ENCODE data around the gene DEPDC1B.
"Not testable (repeated sequence)": the region's sequence is repeated elsewhere in the genome, so short reads cannot be mapped to it uniquely, and the experiment has no call there.

The DEPDC1B gene

GRCh38 chr5:60587312-60587711 is 112.7 kb downstream of the DEPDC1B start:
- ATAC-seq, H3K27me3 Mint-ChIP-seq, H3K4me3 Mint-ChIP-seq, H3K9me3 Mint-ChIP-seq, H3K36me3 Mint-ChIP-seq, H3K27ac Mint-ChIP-seq: not testable (repeated sequence)
- peaks cover 14% of the 10 kb centered on the region for H3K4me1 Mint-ChIP-seq

- peaks cover 3% of the 10 kb centered on the region for H3K9me3 Mint-ChIP-seq
- H3K27me3 Mint-ChIP-seq, result no peaks in the 10 kb centered on the region
- no peak overlapping the region for H3K27ac Mint-ChIP-seq
- no peaks in the 10 kb centered on the region for H3K36me3 Mint-ChIP-seq
- H3K4me3 Mint-ChIP-seq, result no peak overlapping the region
- peaks cover 14% of the 10 kb centered on the region for H3K4me1 Mint-ChIP-seq
- no peak for ATAC-seq
Measured at GRCh38 chr5:60586307-60586901, 113.6 kb downstream of the DEPDC1B start.

- Mint-ChIP-seq H3K4me1 (peaks cover 14% of the 10 kb centered on the region), H3K27ac (no peak overlapping the region), H3K27me3 (no peaks in the 10 kb centered on the region), H3K9me3 (peaks cover 3% of the 10 kb centered on the region), H3K4me3 (no peak overlapping the region), H3K36me3 (no peaks in the 10 kb centered on the region)
- ATAC-seq, result no peak
Measured at GRCh38 chr5:60585618-60586017, 114.3 kb downstream of the DEPDC1B start.

GRCh38 chr5:60584304-60584703 is 115.7 kb downstream of the DEPDC1B start:
- Mint-ChIP-seq H3K9me3 (peaks cover 3% of the 10 kb centered on the region), H3K27ac (no peak overlapping the region), H3K4me3 (no peak overlapping the region), H3K4me1 (peaks cover 14% of the 10 kb centered on the region), H3K36me3 (no peaks in the 10 kb centered on the region), H3K27me3 (no peaks in the 10 kb centered on the region)
- no peak for ATAC-seq

- no peak for ATAC-seq
- peaks cover 14% of the 10 kb centered on the region for H3K4me1 Mint-ChIP-seq
- no peak overlapping the region for H3K4me3 Mint-ChIP-seq
- no peaks in the 10 kb centered on the region for H3K27me3 Mint-ChIP-seq
- peaks cover 3% of the 10 kb centered on the region for H3K9me3 Mint-ChIP-seq
- no peak overlapping the region for H3K27ac Mint-ChIP-seq
- no peaks in the 10 kb centered on the region for H3K36me3 Mint-ChIP-seq
Measured at GRCh38 chr5:60583616-60584015, 116.3 kb downstream of the DEPDC1B start.

GRCh38 chr5:60578315-60578714 is 121.7 kb downstream of the DEPDC1B start:
- no peak overlapping the region for H3K27ac Mint-ChIP-seq
- H3K9me3 Mint-ChIP-seq, result peaks cover 26% of the 10 kb centered on the region
- ATAC-seq, result no peak
- peaks cover 8% of the 10 kb centered on the region for H3K4me1 Mint-ChIP-seq
- no peak overlapping the region for H3K4me3 Mint-ChIP-seq
- peaks cover 12% of the 10 kb centered on the region for H3K36me3 Mint-ChIP-seq
- no peaks in the 10 kb centered on the region for H3K27me3 Mint-ChIP-seq

- H3K36me3 Mint-ChIP-seq, result peaks cover 12% of the 10 kb centered on the region
- no peak for ATAC-seq
- no peaks in the 10 kb centered on the region for H3K27me3 Mint-ChIP-seq
- H3K27ac Mint-ChIP-seq, result no peak overlapping the region
- H3K4me3 Mint-ChIP-seq, result no peak overlapping the region
- H3K4me1 Mint-ChIP-seq, result peaks cover 8% of the 10 kb centered on the region
- H3K9me3 Mint-ChIP-seq, result peaks cover 23% of the 10 kb centered on the region
Measured at GRCh38 chr5:60577116-60577515, 122.8 kb downstream of the DEPDC1B start.

GRCh38 chr5:60576425-60576824 is 123.5 kb downstream of the DEPDC1B start:
- peaks cover 8% of the 10 kb centered on the region for H3K4me1 Mint-ChIP-seq
- H3K27ac Mint-ChIP-seq, result no peak overlapping the region
- H3K9me3 Mint-ChIP-seq, result peaks cover 23% of the 10 kb centered on the region
- no peak for ATAC-seq
- H3K4me3 Mint-ChIP-seq, result no peak overlapping the region
- no peaks in the 10 kb centered on the region for H3K27me3 Mint-ChIP-seq
- H3K36me3 Mint-ChIP-seq, result peaks cover 12% of the 10 kb centered on the region

- no peaks in the 10 kb centered on the region for H3K4me1 Mint-ChIP-seq
- ATAC-seq, result no peak
- H3K27ac Mint-ChIP-seq, result no peak overlapping the region
- peaks cover 13% of the 10 kb centered on the region for H3K9me3 Mint-ChIP-seq
- H3K36me3 Mint-ChIP-seq, result no peaks in the 10 kb centered on the region
- H3K27me3 Mint-ChIP-seq, result no peaks in the 10 kb centered on the region
- H3K4me3 Mint-ChIP-seq, result no peak overlapping the region
Measured at GRCh38 chr5:60568646-60569045, 131.3 kb downstream of the DEPDC1B start.

- H3K36me3 Mint-ChIP-seq, result no peaks in the 10 kb centered on the region
- ATAC-seq, result no peak
- no peaks in the 10 kb centered on the region for H3K4me1 Mint-ChIP-seq
- no peaks in the 10 kb centered on the region for H3K27me3 Mint-ChIP-seq
- H3K4me3 Mint-ChIP-seq, result no peak overlapping the region
- H3K9me3 Mint-ChIP-seq, result peaks cover 12% of the 10 kb centered on the region
- H3K27ac Mint-ChIP-seq, result no peak overlapping the region
Measured at GRCh38 chr5:60563696-60564324, 136.2 kb downstream of the DEPDC1B start.

- not testable (repeated sequence) for H3K36me3 Mint-ChIP-seq, H3K27ac Mint-ChIP-seq, H3K9me3 Mint-ChIP-seq, ATAC-seq, H3K4me3 Mint-ChIP-seq, H3K27me3 Mint-ChIP-seq, H3K4me1 Mint-ChIP-seq
Measured at GRCh38 chr5:60553291-60553690, 146.7 kb downstream of the DEPDC1B start.

GRCh38 chr5:60551829-60552228 is 148.1 kb downstream of the DEPDC1B start:
- Mint-ChIP-seq H3K9me3 (peaks cover 5% of the 10 kb centered on the region), H3K27me3 (no peaks in the 10 kb centered on the region), H3K36me3 (no peaks in the 10 kb centered on the region), H3K4me3 (no peak overlapping the region), H3K4me1 (peaks cover 5% of the 10 kb centered on the region), H3K27ac (no peak overlapping the region)
- no peak for ATAC-seq

- H3K27me3 Mint-ChIP-seq, result no peaks in the 10 kb centered on the region
- peaks cover 2% of the 10 kb centered on the region for H3K9me3 Mint-ChIP-seq
- no peak overlapping the region for H3K4me3 Mint-ChIP-seq
- no peak overlapping the region for H3K27ac Mint-ChIP-seq
- no peak for ATAC-seq
- peaks cover 5% of the 10 kb centered on the region for H3K4me1 Mint-ChIP-seq
- H3K36me3 Mint-ChIP-seq, result no peaks in the 10 kb centered on the region
Measured at GRCh38 chr5:60551250-60551649, 148.7 kb downstream of the DEPDC1B start.

GRCh38 chr5:60550311-60550710 is 149.7 kb downstream of the DEPDC1B start:
- Mint-ChIP-seq H3K27me3 (no peaks in the 10 kb centered on the region), H3K36me3 (no peaks in the 10 kb centered on the region), H3K4me1 (peaks cover 5% of the 10 kb centered on the region), H3K4me3 (no peak overlapping the region), H3K27ac (no peak overlapping the region), H3K9me3 (peaks cover 2% of the 10 kb centered on the region)
- no peak for ATAC-seq

- Mint-ChIP-seq H3K4me3 (no peak overlapping the region), H3K4me1 (peaks cover 5% of the 10 kb centered on the region), H3K36me3 (no peaks in the 10 kb centered on the region), H3K27me3 (no peaks in the 10 kb centered on the region), H3K27ac (no peak overlapping the region), H3K9me3 (no peaks in the 10 kb centered on the region)
- no peak for ATAC-seq
Measured at GRCh38 chr5:60549841-60550240, 150.1 kb downstream of the DEPDC1B start.
